Hepatocyte (in vitro differentiated cells): ENCODE measurements around the gene DCTN2. TPM values are rescaled to one million over a fixed set of nuclear protein-coding genes. Genes with fewer than 3 reads are reported as not detected.

ENCODE experiments used
- DNase-seq: peaks from one replicate; pipeline ENCODE4 v3.0.0-alpha.2; 2016; ENCODE audit warnings: low spot score
- H2AFZ ChIP-seq: fragments of 200-600 bp; sonication (generic); 2 replicates; pipeline ENCODE4 v1.6.0; 2016; ENCODE audit warnings: antibody characterized with exemption, mild to moderate bottlenecking
- H3K27ac ChIP-seq: fragments of 200-600 bp; sonication (generic); 2 replicates; pipeline ENCODE4 v1.5.1; 2016; ENCODE audit warnings: mild to moderate bottlenecking
- H3K27me3 ChIP-seq: fragments of 200-600 bp; sonication (generic); 2 replicates; pipeline ENCODE4 v1.6.1; 2016
- H3K36me3 ChIP-seq: fragments of 200-600 bp; sonication (generic); replicated peaks from 2 replicates; pipeline ENCODE4 v1.5.1; 2016; ENCODE audit warnings: low read depth; ENCODE audit not compliant: insufficient read depth
- H3K4me1 ChIP-seq: fragments of 200-600 bp; sonication (generic); 2 replicates; pipeline ENCODE4 v1.5.1; 2016; ENCODE audit warnings: mild to moderate bottlenecking, moderate library complexity; ENCODE audit not compliant: insufficient read depth
- H3K4me2 ChIP-seq: fragments of 200-600 bp; sonication (generic); 2 replicates; pipeline ENCODE4 v1.6.0; 2016
- H3K4me3 ChIP-seq: fragments of 200-600 bp; sonication (generic); 2 replicates; pipeline ENCODE4 v1.5.1; 2016; ENCODE audit warnings: mild to moderate bottlenecking
- H3K79me2 ChIP-seq: fragments of 200-600 bp; sonication (generic); 2 replicates; pipeline ENCODE4 v1.6.0; 2017; ENCODE audit warnings: mild to moderate bottlenecking
- H3K9me2 ChIP-seq: fragments of 200-600 bp; sonication (generic); replicated peaks from 2 replicates; pipeline ENCODE4 v1.6.0; 2017; ENCODE audit warnings: mild to moderate bottlenecking; ENCODE audit not compliant: insufficient read depth
- H3K9me3 ChIP-seq: fragments of 200-600 bp; sonication (generic); 2 replicates; pipeline ENCODE4 v1.5.1; 2016; ENCODE audit warnings: low read depth, mild to moderate bottlenecking
- H4K20me1 ChIP-seq: fragments of 200-600 bp; sonication (generic); 2 replicates; pipeline ENCODE4 v1.6.0; 2016; ENCODE audit warnings: mild to moderate bottlenecking; ENCODE audit not compliant: insufficient read depth, poor library complexity, severe bottlenecking
- EZH2 ChIP-seq: fragments of 200-600 bp; sonication (generic); IDR thresholded peaks from 2 replicates; pipeline ENCODE4 v1.6.1; 2016; ENCODE audit warnings: antibody characterized with exemption, mild to moderate bottlenecking, borderline replicate concordance
- EZH2phosphoT487 ChIP-seq: fragments of 200-600 bp; sonication (generic); IDR thresholded peaks from one replicate; pipeline ENCODE4 v1.6.1; 2018; ENCODE audit warnings: antibody characterized with exemption, mild to moderate bottlenecking, low read depth, moderate library complexity; ENCODE audit not compliant: unreplicated experiment, severe bottlenecking
- WGBS: methylation state at CpG from one replicate; pipeline ENCODE4 v1.1.6; 2016; ENCODE audit warnings: low lambda C conversion rate; ENCODE audit errors: missing lambda C conversion rate; 5-methylcytosine and 5-hydroxymethylcytosine counted together
- polyA plus RNA-seq: library from polyadenylated mRNA; unstranded; fragments of >200 nt; fragmentation: Nextera tagmentation; extraction: Ambion mirVana; gene quantifications from 2 replicates; pipeline ENCODE4 v1.2.1, GENCODE V29; 2016
- total RNA-seq: library from RNA; depleted of rRNA; stranded (reverse); fragments of >200 nt; gene quantifications from 2 replicates; pipeline ENCODE4 v1.2.3, GENCODE V29; 2014
- TF ChIP-seq, protein P1 (sequence below): fragments of 200-600 bp; sonication (generic); IDR thresholded peaks from 2 replicates; pipeline ENCODE4 v1.5.1; 2016; ENCODE audit warnings: antibody characterized with exemption, mild to moderate bottlenecking; ENCODE audit not compliant: poor library complexity

Gene DCTN2
- total and polyA plus RNA-seq, 2 experiments from 2014 or later = 110 to 124 TPM

DNA sequence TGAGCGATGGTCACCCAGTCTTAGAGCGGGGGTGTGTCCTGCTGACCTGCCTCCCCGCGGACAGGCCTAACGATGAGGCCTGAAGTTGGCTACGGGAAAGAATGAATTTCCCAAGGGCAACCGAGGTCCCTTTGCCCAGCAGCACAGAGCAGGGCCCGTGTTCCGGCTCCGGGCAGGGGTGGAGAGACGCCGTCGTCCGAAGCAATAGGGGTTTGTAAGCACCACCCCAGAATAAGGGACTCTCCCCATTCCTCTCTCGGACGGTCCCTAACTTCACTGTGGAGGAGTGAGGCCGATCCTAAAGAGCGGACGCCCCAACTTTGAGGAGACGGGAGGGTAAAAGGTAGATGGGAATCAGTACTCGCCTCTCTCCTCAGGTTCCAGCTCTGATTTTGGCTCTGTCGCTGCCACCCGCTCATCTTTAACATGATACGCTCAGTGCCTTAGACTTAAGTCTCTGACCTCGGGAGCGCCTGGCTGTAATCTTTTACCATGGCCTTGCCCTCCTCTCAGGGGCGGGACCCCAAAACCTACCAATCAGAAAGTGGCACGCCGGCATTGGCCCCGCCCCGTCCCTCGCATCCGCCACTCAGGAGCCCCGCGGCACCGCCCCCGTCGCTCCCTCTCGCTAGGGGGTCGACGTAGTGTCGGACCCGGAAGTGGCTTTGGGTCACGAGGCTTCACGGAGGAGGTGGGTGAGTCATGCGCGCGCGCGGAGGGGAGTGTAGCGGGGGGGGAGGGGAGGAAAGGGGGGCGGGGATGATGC, 26.8 kb downstream of the DCTN2 start, which contains the start of gene DDIT3:
Gene DDIT3 (minus strand): TSS at position 462 of the 766 bp plus-strand sequence. CDS start 3,108 bp downstream, outside the sequence.
- H3K79me2 ChIP-seq = peaks cover 51% of the 10 kb centered on the region
- H3K27me3 ChIP-seq = no peaks in the 10 kb centered on the region
- H3K9me3 ChIP-seq = no peaks in the 10 kb centered on the region
- H3K4me3 ChIP-seq = peak within 1 kb of the TSS; percentile 69
- DNase-seq = peak; percentile 100
- no peaks in the 10 kb centered on the region for H3K9me2 ChIP-seq
- H4K20me1 ChIP-seq = peaks cover 49% of the 10 kb centered on the region
- H3K27ac ChIP-seq = peak within 1 kb of the TSS; percentile 99
- under 1% methylated on average over 43 of the region's 52 CpGs for WGBS
- peaks cover 27% of the 10 kb centered on the region for H3K4me1 ChIP-seq
- TF ChIP-seq EZH2phosphoT487 (no peak), EZH2 (no peak)
- TF ChIP-seq, protein P1, sequence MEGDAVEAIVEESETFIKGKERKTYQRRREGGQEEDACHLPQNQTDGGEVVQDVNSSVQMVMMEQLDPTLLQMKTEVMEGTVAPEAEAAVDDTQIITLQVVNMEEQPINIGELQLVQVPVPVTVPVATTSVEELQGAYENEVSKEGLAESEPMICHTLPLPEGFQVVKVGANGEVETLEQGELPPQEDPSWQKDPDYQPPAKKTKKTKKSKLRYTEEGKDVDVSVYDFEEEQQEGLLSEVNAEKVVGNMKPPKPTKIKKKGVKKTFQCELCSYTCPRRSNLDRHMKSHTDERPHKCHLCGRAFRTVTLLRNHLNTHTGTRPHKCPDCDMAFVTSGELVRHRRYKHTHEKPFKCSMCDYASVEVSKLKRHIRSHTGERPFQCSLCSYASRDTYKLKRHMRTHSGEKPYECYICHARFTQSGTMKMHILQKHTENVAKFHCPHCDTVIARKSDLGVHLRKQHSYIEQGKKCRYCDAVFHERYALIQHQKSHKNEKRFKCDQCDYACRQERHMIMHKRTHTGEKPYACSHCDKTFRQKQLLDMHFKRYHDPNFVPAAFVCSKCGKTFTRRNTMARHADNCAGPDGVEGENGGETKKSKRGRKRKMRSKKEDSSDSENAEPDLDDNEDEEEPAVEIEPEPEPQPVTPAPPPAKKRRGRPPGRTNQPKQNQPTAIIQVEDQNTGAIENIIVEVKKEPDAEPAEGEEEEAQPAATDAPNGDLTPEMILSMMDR = no peak
- peak within 1 kb of the TSS; percentile 93 for H3K4me2 ChIP-seq
- no peaks in the 10 kb centered on the region for H3K36me3 ChIP-seq
- H2AFZ ChIP-seq = peak within 1 kb of the TSS; percentile 45

DNA sequence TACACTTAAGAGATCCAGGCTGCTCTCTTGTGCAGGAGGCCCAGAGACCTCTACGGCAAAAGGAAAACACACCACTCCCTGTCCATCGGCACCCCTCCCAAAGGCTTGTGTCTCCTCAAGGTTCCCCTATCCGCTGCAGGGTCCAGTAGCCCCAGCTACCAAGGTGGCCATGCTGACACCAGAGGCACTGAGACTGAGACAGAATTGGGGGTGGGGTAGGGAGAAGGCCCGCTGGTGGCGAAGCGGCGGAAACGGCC, 27.3 kb downstream of the DCTN2 start:
- DNase-seq = no peak
- Histone ChIP-seq H4K20me1 (peaks cover 45% of the 10 kb centered on the region), H3K27ac (peak overlapping the region; percentile 98), H3K9me2 (no peaks in the 10 kb centered on the region), H3K4me3 (peak overlapping the region; percentile 69), H3K4me1 (peaks cover 22% of the 10 kb centered on the region), H3K27me3 (no peaks in the 10 kb centered on the region), H3K4me2 (peak overlapping the region; percentile 93), H3K36me3 (no peaks in the 10 kb centered on the region), H3K9me3 (no peaks in the 10 kb centered on the region), H3K79me2 (peaks cover 46% of the 10 kb centered on the region), H2AFZ (no peak overlapping the region)
- WGBS = 0% methylated on average over 8 of the region's 8 CpGs
- TF ChIP-seq, protein P1 = no peak
- TF ChIP-seq EZH2 = no peak

DNA sequence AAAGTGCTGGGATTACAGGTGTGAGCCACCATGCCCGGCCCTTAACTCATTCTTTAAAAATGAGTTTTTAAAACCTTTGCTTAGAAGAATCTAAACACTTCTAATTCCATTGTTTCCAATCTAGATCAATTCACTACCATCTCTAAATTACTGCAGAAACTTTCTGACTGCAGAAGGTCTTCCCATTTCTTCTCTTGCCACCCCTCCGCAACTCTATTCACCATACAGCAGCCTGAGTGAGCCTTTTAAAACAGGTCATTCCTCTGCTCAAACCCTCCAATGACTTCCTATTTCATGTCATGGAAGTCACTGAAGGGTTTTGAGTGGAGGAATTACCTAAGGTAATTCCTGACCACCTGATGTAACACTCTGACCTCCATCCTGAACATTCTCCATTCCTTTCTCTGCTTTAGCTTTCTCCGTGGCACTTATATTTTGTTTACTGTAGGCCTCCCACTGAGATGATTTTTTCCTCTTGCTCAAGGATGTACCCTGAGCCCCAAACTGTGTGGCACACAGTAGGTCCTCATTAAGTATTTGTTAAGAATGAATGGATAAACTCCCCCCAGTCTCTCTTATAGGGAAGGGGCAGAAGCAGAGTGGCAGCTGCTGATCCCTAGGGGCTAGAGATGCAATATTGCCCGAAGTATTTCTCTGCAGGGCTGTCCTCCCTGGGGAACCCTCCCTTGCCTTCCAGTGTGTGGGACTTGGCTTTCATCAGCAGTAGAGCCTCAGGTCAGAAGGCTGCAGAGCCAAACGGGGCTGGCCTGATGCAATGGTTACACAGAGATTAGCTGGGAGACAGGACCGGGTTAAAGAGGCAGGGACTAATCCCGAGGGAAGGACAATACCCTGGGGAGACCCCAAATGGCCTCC, 27.8 kb downstream of the DCTN2 start:
- DNase-seq = peak; percentile 46
- Histone ChIP-seq H2AFZ (no peak overlapping the region), H4K20me1 (peaks cover 39% of the 10 kb centered on the region), H3K9me2 (no peaks in the 10 kb centered on the region), H3K4me1 (peaks cover 16% of the 10 kb centered on the region), H3K4me3 (peak overlapping the region; percentile 69), H3K27ac (peak overlapping the region; percentile 98), H3K4me2 (peak overlapping the region; percentile 93), H3K36me3 (no peaks in the 10 kb centered on the region), H3K27me3 (no peaks in the 10 kb centered on the region), H3K9me3 (no peaks in the 10 kb centered on the region), H3K79me2 (peaks cover 40% of the 10 kb centered on the region)
- TF ChIP-seq, protein P1 = no peak
- no peak for TF ChIP-seq EZH2
- TF ChIP-seq EZH2phosphoT487 = no peak
- 31% methylated on average over 7 of the region's 7 CpGs for WGBS
